Panc1 (cell line): ENCODE measurements around the gene DYNC1LI2. TPM values are rescaled to one million over a fixed set of nuclear protein-coding genes. Genes with fewer than 3 reads are reported as not detected.
A peak's percentile ranks its signal among the peaks of the same experiment; 100 is the strongest.

Experiments
- ATAC-seq: fragments of 200-7000 bp; cut with Tn5 transposase; 2 replicates; pipeline ENCODE4 v1.9.1; 2020; ENCODE audit warnings: mild to moderate bottlenecking, moderate library complexity
- BruUV-seq: library from RNA; stranded (reverse); fragments of 400-500 nt; replicated peaks from 2 replicates; lab custom pipeline; 2021; lab: Mats Ljungman, UMichigan
- CTCF ChIA-PET: fragments of 300-600 bp; sonication (Branson Sonifier 250); formaldehyde crosslinking; loops from one replicate; lab custom pipeline; 2022; ENCODE audit warnings: antibody characterized with exemption; lab: Charles Lee
- POLR2A ChIA-PET: fragments of 300-600 bp; sonication (Branson Sonifier 250); formaldehyde crosslinking; loops from one replicate; lab custom pipeline; 2022; ENCODE audit warnings: antibody characterized with exemption; lab: Charles Lee
- DNase-seq: peaks from one replicate; pipeline ENCODE4 v3.0.0-alpha.2; 2010; ENCODE audit warnings: low read depth, low spot score
- H3K27ac ChIP-seq: 2 replicates; pipeline ENCODE4 v1.5.1; 2011; ENCODE audit warnings: mild to moderate bottlenecking, low read length, inconsistent platforms
- H3K27me3 ChIP-seq: fragments of 200-500 bp; sonication (Bioruptor generic); 2 replicates; pipeline ENCODE4 v1.6.0; 2014; ENCODE audit warnings: low read length, inconsistent platforms; ENCODE audit not compliant: control insufficient read depth, insufficient read depth
- H3K36me3 ChIP-seq: fragments of 200-500 bp; sonication (Bioruptor generic); 2 replicates; pipeline ENCODE4 v1.5.1; 2014; ENCODE audit warnings: inconsistent platforms, mild to moderate bottlenecking, low read length, moderate library complexity; ENCODE audit not compliant: control insufficient read depth, insufficient read depth
- H3K4me1 ChIP-seq: 2 replicates; pipeline ENCODE4 v1.5.1; 2011; ENCODE audit warnings: inconsistent platforms, mild to moderate bottlenecking, low read length, moderate library complexity; ENCODE audit not compliant: control insufficient read depth, insufficient read depth
- H3K4me3 ChIP-seq, 2 experiments: 2 replicates each; pipeline ENCODE4 v1.5.1; 2011 to 2012; ENCODE audit warnings: low read depth in 2 of 2, low read length in 2 of 2, mild to moderate bottlenecking in 2 of 2, inconsistent platforms in 1 of 2, moderate library complexity in 1 of 2
- H3K9me3 ChIP-seq: fragments of 200-500 bp; sonication (Bioruptor generic); 2 replicates; pipeline ENCODE4 v1.5.1; 2014; ENCODE audit warnings: low read depth, mild to moderate bottlenecking, inconsistent platforms, low read length, moderate library complexity; ENCODE audit not compliant: control insufficient read depth, insufficient read depth
- CTCF ChIP-seq: fragments of 450-650 bp; IDR thresholded peaks from 2 replicates; pipeline ENCODE4 v1.5.1; 2017; ENCODE audit warnings: mild to moderate bottlenecking
- POLR2AphosphoS5 ChIP-seq: IDR thresholded peaks from 2 replicates; pipeline ENCODE4 v1.6.1; 2012; ENCODE audit warnings: mild to moderate bottlenecking, low read depth, low read length, moderate library complexity
- REST ChIP-seq, 2 experiments: IDR thresholded peaks; 2 replicates each; pipeline ENCODE4 v1.6.1; 2011 to 2012; ENCODE audit warnings: low read depth in 2 of 2, control low read depth in 1 of 2, low read length in 1 of 2, mild to moderate bottlenecking in 1 of 2, moderate library complexity in 1 of 2; ENCODE audit not compliant: insufficient read depth in 1 of 2
- SIN3A ChIP-seq: IDR thresholded peaks from 2 replicates; pipeline ENCODE4 v1.6.1; 2012; ENCODE audit warnings: low read depth, mild to moderate bottlenecking, low read length, moderate library complexity, borderline replicate concordance; ENCODE audit not compliant: insufficient read depth
- TCF7L2 ChIP-seq: IDR thresholded peaks from 2 replicates; pipeline ENCODE4 v1.6.1; 2011; ENCODE audit warnings: mild to moderate bottlenecking, low read depth, low read length, inconsistent platforms
- in situ Hi-C: cut with HindIII; loops from 2 replicates; pipeline ENCODE4 v1.10.0; 2016; ENCODE audit warnings: low sequenced_read_pairs, low pct_unique_long_range_greater_than_20kb
- intact Hi-C: fragments of 100-400 bp; cut with micrococcal nuclease; formaldehyde crosslinking; loops from one replicate; pipeline ENCODE4 v1.10.0; 2022; ENCODE audit not compliant: unreplicated experiment
- total RNA-seq: library from RNA; stranded (reverse); gene quantifications from one replicate; pipeline ENCODE4 v1.2.1, GENCODE V29; 2021; ENCODE audit not compliant: unreplicated experiment

Gene DYNC1LI2
- total RNA-seq, 1 experiment from 2014 or later, result 103 TPM

- Histone ChIP-seq H3K27ac (peak overlapping the region; percentile 74), H3K4me1 (peaks cover 11% of the 10 kb centered on the region), H3K9me3 (no peaks in the 10 kb centered on the region), H3K27me3 (no peaks in the 10 kb centered on the region), H3K36me3 (peaks cover 12% of the 10 kb centered on the region), H3K4me3 (peak overlapping the region; percentile 79 to 94)
- no TSS peak for BruUV-seq
- in situ Hi-C loops, result no loop called here
- CTCF ChIA-PET, result no interaction called here
- peak; percentile 41 for ATAC-seq
- DNase-seq, result no peak
- TF ChIP-seq SIN3A (no peak), TCF7L2 (no peak), POLR2AphosphoS5 (no peak), CTCF (no peak), REST (IDR thresholded peaks at IDR 0.05; ENCODE audit: insufficient read depth in 1 of 2, low read depth in 2 of 2, low read length in 1 of 2) (no peak)
- POLR2A ChIA-PET, result no interaction called here
- intact Hi-C loops, result no loop called here
Observed at GRCh38 chr16:66751053-66751302, 431 bp downstream of the DYNC1LI2 start.

- ChIA-PET CTCF (no interaction called here), POLR2A (no interaction called here)
- no peaks in the 10 kb centered on the region for H3K27me3 ChIP-seq
- TF ChIP-seq TCF7L2, result no peak
- TF ChIP-seq SIN3A, result no peak
- TF ChIP-seq REST (IDR thresholded peaks at IDR 0.05; ENCODE audit: insufficient read depth in 1 of 2, low read depth in 2 of 2, low read length in 1 of 2), result no peak
- no peak for TF ChIP-seq CTCF
- no peak for TF ChIP-seq POLR2AphosphoS5
- H3K9me3 ChIP-seq, result no peaks in the 10 kb centered on the region
- intact Hi-C loops, result no loop called here
- H3K4me3 ChIP-seq, result peak overlapping the region; percentile 79 to 94
- BruUV-seq, result no TSS peak
- in situ Hi-C loops, result no loop called here
- H3K4me1 ChIP-seq, result peaks cover 11% of the 10 kb centered on the region
- ATAC-seq, result no peak
- DNase-seq, result no peak
- H3K36me3 ChIP-seq, result peaks cover 12% of the 10 kb centered on the region
- peak overlapping the region; percentile 74 for H3K27ac ChIP-seq
Observed at GRCh38 chr16:66750279-66751052, 943 bp downstream of the DYNC1LI2 start.
